Right forelimb (tissue), 1 donor: ENCODE measurements around the gene NRXN2.
A peak's percentile ranks its signal among the peaks of the same experiment; 100 is the strongest.

ENCODE experiments used
- DNase-seq: peaks from one replicate; pipeline ENCODE4 v3.0.0-alpha.2; 2018

NRXN2 gene

DNA sequence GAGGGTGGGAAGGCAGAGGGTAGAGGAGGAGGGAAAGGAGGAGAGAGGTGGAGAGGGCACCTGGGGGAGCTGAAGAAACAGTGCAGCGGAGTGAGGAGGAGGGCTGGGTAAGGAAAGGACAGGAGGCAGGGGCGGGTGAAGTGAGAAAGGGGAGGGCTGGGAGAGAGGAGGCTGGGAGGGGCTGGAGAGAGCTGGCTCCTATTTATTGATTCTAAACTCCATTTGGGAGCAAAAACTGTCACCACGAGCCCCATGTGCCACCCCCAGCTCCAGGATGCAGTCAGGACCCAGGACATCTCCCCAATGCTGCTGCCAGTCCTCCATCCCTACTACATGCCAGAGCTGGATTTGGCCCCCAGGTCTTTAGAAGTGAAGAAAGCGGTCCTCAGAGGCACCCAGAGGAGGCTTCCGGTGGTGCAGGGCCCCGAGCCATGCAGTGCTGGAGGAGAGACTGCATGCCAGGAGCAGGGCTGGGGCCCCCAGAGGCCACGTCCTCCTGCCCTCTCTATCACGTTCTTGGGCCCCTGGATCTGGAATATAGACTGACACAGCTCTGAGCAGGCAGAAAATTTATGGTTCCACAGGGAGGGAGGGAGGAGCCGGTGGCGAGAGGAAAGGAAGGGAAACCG, 78.2 kb downstream of the NRXN2 start:
- peak; percentile 55 for DNase-seq

- no peak for DNase-seq
Observed at GRCh38 chr11:64643920-64644646, 78.9 kb downstream of the NRXN2 start.

DNA sequence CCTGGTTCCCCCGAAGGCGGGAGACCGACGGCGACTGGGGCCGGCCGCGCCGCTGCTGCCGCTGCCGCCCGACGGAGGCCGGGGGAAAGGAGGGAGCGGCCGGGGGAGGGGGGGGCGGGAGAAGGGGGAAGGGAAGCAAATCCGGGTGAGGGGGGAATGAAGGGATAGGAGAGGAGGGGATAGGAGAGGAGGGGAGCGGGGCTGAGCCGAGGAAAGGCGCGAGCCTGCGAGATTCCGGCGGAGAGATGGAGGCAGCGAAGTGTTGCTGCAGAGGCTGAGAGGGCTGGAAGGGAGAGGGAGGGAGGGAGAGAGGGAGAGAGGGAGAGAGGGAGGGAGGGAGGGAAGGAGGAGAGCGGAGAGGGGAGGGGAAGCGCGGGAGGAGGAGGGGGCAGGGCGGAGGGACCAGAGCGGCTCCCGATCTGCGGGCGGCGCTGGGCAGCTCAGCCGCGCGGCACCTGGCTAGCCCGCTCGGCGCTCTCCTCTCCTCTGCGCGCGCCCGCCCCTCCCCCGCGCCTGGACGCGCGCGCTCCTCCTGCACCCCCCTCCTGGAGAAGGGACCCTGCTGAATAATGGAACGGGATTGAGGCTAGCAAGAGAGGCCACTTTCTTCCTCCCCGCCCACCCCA, 79.6 kb downstream of the NRXN2 start:
- DNase-seq: peak; percentile 78

DNA sequence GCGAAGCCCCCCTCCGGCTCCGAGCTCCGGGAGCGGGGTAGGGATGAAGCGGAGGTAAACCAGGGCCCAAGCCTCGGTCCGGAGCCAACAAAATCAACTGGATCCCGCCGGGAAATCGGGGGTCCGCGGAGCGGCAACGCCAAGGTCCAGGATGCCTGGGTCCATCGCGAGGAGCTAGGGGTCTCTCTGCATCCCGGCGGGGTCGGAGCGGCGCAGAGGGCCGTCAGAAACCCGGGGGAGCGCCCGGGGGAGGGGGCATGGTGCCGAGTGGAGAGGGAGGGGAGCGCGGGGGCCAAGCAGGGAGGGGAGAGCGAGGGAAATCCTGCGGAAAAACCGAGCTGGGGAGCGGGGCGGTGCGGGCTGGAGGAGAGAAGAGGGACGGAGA, 80.1 kb downstream of the NRXN2 start:
- no peak for DNase-seq

GRCh38 chr11:64642418-64642735, 80.6 kb downstream of the NRXN2 start:
- no peak for DNase-seq

GRCh38 chr11:64641596-64642417, 81.2 kb downstream of the NRXN2 start:
- DNase-seq: no peak

DNA sequence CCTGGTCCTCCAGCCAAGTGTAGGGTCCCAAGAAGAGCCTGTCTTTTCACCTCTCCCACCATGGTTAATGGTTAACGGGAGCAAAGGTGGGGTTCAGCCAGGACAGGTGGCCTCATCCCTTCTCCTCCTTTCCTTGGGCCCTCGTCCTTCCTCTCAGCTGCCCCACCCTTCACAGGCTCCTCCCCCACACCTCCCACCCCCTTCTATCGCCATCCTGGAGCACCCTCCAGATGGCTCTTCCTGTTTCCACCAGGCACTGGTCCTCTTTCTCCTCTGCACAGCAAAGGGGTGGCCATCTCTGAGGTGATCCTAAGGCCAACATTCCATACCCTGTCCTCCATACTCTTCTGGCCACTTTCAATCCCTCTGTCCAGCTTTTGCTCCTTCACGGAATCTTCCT, 83.1 kb downstream of the NRXN2 start:
- no peak for DNase-seq

DNA sequence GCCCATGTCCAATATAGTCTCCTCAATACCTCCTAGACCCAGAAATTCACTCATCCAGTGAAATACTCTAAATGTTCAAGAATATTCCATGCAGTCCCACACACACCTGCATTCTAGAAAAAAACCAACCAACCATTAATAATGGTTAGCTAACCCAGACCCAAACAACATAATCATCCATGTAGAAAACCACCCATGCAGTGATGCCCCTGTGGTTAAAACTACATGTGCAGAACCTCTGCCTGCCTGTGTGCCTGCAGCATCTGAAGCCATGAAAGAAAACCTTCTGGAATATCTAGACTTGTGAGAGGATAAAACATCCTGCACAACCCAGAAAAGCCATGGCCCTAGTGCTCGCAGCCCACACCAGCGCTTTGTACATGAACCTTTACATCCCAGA, 84.2 kb downstream of the NRXN2 start:
- DNase-seq: no peak

DNA sequence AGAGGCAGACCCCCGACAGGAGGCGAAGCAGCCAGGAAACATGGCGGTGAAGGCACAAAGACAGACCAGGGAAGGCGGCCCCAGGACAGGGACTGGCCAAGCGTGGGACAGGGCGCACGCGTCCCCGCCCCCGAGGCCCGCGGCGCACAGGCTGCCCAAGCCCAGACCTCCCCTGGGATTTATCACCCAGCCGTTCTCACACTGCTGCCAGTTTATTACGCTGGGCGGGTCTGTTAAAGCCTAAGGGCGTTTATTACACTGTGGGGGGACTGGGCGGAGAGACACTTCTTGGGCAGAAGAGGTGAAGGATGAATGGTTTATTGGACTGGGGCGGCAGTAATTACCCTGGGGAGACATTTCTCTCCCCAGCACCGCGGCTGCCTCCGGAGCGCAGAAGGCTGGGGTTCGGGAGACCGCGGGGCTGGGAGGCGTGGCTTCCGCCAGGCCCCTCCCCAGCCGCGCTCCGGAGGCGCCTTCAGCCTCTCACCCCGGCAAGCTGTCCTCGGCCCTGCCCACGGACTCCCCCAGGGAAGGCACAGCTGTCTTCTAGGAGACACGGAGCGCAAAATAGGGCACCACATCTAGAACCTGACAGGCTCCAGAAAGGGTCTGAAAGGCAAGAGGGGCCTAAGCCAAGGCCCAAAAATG, 84.9 kb downstream of the NRXN2 start:
- DNase-seq: no peak

GRCh38 chr11:64637334-64638017, 85.5 kb downstream of the NRXN2 start:
- no peak for DNase-seq

- no peak for DNase-seq
Observed at GRCh38 chr11:64633555-64634159, 89.3 kb downstream of the NRXN2 start.

- no peak for DNase-seq
Observed at GRCh38 chr11:64632654-64633053, 90.3 kb downstream of the NRXN2 start.

DNA sequence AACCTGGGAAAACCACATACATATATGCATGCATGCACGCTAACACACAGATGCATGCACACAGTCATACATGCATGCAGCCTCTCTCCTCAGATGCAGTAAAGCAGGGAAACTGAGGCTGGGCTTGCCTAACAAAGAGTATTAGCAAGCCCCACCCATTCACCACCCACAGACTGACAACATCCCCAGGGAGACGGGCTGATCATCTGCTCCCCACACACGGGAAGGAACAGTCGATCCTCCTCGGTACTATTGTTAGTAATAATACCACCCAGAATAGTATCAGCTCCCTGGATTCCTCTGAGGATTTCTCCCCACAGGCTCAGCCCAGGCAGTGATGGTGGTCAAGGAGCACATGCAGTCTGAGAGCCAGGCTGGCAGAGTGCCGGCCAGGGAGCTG, 90.8 kb downstream of the NRXN2 start:
- no peak for DNase-seq

DNA sequence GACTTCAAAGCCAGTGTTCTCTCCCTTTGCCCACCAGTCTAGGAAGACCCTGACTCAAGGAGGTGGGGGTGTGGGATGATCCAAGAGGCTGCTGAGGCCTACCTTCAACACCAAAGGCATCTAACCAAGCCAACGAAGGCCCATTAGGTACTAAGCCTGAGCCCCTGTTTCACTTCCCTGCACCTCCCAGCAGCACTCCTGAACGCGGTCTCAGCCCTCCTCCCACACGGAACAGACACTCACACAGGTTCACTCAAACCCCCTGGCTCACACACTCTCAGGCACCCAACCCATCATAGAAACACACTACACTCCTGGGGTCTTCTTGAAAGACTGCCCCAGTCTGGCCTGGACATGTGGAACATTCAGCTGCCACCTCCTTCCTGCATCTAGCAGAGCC, 91.3 kb downstream of the NRXN2 start:
- no peak for DNase-seq

- no peak for DNase-seq
Observed at GRCh38 chr11:64629796-64630562, 93.0 kb downstream of the NRXN2 start.

GRCh38 chr11:64629103-64629502, 93.9 kb downstream of the NRXN2 start:
- no peak for DNase-seq

- DNase-seq: no peak
Observed at GRCh38 chr11:64628596-64628995, 94.4 kb downstream of the NRXN2 start.

DNA sequence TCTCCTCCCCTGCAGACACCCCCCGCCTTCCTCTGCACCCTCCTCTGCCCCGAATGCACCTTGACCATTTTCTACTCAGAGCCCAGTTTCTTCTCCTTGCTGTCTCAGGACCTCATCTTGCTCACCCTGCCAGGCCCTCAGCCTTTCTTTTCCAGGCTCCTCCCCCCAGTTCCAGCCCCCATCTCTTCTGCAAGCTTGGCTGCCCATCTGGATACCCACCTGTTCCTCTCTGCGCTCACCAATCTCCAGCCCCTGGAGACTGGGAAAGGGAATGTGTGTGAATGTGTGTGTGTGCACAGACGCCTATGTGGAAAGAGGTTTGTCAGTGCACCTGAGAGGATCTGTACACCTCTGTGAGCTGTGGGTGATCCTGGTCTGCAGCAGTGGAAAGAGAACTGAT, 95.6 kb downstream of the NRXN2 start:
- no peak for DNase-seq

- no peak for DNase-seq
Observed at GRCh38 chr11:64626637-64627036, 96.4 kb downstream of the NRXN2 start.

GRCh38 chr11:64624883-64625481, 98.0 kb downstream of the NRXN2 start:
- no peak for DNase-seq

DNA sequence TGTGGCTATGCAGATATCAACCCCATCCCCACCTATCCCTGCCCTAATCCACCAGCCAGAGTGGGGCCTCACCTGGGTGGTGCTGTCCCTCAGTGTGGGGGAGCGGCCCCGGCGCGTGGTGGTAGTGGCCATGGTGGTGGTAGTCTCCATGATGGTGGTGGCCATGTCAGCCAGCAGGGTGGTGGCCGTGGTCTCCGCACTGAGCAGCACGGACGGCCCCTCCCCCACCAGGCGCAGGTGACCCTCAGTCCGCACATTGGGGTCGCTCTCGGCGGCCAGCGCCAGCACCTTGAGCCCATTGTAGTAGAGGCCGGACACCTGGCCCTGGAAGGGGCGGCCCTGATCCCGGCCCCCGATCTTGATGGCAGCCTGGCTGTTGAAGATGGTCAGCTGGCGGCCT, 100.3 kb downstream of the NRXN2 start:
- DNase-seq: no peak
